GM11168 (cell line): ENCODE results near the gene LAMA4.

Experiments
- in situ Hi-C: fragments of 300-500 bp; cut with MboI; formaldehyde crosslinking; loops from one replicate; pipeline ENCODE4 v1.12.0; 2022; ENCODE audit warnings: low sequenced_read_pairs; ENCODE audit not compliant: unreplicated experiment

Gene LAMA4, protein sequence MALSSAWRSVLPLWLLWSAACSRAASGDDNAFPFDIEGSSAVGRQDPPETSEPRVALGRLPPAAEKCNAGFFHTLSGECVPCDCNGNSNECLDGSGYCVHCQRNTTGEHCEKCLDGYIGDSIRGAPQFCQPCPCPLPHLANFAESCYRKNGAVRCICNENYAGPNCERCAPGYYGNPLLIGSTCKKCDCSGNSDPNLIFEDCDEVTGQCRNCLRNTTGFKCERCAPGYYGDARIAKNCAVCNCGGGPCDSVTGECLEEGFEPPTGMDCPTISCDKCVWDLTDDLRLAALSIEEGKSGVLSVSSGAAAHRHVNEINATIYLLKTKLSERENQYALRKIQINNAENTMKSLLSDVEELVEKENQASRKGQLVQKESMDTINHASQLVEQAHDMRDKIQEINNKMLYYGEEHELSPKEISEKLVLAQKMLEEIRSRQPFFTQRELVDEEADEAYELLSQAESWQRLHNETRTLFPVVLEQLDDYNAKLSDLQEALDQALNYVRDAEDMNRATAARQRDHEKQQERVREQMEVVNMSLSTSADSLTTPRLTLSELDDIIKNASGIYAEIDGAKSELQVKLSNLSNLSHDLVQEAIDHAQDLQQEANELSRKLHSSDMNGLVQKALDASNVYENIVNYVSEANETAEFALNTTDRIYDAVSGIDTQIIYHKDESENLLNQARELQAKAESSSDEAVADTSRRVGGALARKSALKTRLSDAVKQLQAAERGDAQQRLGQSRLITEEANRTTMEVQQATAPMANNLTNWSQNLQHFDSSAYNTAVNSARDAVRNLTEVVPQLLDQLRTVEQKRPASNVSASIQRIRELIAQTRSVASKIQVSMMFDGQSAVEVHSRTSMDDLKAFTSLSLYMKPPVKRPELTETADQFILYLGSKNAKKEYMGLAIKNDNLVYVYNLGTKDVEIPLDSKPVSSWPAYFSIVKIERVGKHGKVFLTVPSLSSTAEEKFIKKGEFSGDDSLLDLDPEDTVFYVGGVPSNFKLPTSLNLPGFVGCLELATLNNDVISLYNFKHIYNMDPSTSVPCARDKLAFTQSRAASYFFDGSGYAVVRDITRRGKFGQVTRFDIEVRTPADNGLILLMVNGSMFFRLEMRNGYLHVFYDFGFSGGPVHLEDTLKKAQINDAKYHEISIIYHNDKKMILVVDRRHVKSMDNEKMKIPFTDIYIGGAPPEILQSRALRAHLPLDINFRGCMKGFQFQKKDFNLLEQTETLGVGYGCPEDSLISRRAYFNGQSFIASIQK (N-terminal part only)

DNA sequence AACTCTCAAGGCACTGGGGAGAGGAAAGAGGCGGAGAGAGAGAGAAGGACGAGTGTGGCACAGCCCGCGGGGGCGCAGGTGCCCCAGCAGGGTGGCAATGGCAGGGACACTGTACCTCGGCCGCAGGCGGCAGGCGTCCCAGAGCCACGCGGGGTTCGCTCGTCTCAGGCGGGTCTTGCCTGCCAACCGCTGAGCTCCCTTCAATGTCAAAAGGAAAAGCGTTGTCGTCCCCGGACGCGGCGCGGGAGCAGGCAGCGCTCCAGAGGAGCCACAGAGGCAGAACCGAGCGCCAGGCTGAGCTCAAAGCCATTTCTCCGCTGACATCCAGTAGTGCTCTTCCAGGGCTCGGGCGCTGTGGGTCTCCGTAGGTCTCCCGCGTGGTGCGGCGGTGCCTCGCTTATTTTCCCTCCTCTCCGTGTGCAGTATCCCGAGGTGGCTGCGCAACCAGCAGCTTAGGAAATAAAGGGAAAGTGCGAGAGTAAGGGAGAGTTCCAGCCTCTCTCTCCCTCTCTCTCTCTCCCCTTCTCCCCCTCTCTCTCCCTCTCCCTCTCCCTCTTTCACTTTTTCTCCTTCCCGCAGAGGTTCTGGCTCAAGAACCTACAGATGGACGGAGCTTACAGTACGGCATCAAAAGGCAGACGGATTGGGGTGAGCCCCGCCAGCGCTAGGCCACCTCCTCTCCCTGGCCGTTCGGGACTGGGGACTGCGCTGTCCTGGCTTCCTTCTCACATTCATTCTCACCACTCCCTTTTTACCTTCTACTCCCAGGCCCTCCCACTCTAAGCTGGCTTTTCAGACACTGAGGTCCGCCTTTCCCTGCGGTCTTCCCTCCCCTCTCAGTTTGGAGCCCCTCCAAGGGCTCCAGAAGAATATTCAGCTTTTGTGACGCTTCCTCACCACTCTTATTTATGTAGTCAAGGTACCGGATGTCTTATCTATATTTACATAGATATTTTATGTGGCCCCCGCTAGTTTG is at the start of gene LAMA4:
TSS of gene LAMA4 (minus strand) at position 727 of the 976 bp plus-strand sequence. CDS start at position 310, 417 bp downstream.
- in situ Hi-C loops: no loop called here

DNA sequence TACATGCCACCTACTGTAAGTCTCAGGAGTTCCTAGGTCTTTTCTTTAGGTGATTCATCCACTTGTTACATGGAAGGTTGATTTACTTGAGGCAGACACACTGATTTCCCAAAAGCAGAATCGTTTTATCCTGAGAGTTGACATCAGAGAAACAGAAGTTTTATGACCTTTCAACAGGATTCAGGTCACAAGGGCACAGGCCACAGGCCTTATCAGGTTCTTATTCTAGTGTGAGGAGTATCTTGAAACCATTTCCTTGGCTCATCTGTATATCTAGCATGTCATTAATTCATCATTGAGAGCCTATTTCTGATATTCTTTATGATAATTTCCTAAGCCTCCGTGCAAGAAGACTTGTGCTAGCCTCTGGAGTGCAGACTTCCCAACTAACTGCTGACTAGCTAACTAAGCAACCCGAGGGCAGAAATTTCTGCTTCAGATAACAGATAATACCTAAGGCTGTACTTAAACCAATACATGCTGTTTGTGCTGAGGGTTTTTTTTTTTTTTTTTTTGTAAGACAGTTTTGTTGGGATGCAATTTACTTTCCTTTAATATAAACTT is 47.9 kb upstream of the LAMA4 start:
- in situ Hi-C loops: loop anchor here (10.0 kb wide), 1 partner anchor 127 kb away; no protein-coding TSS in a partner anchor

DNA sequence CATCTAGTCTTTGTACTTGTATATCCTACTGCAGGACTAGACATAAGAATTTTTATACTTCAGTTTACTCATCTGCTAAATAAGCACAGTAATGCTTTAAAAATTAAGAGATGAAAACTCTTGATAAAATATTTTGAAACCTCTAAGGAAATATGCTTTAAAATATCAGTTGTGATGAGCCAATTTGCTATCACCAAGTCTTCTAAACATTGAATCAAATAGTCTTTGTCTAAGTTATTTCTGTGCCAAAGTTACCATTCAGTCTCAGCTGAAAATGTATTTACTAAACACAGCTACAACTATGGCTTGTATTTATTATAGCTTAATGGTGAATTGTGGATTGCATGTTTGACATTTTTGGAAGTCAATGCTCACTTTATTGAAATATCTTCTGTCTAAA is 46.5 kb upstream of the LAMA4 start:
- in situ Hi-C loops: loop anchor here (10.0 kb wide), 1 partner anchor 126 kb away; no protein-coding TSS in a partner anchor

DNA sequence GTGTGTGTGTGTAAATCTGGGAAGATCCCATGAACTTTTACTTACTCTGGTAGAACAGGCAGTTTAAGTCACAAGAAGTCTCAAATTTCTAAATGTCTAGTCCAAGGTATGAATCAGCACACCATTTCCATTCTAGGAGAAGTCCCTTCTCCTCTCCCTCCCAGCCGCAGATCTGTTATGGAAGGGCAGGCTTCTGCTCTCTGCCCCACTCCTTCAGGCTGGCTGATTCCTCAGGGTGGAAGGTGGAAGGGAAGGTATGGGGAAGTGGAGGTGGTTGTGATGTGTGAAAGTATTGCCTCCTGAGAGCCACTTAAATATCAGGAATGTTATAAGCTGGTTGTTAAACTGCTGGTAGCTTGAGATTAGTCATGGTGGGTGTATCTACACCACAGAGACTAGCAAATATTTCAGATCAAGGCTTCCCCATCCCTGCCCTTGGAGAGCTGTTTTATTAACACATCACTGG is 44.5 kb upstream of the LAMA4 start:
- in situ Hi-C loops: no loop called here

DNA sequence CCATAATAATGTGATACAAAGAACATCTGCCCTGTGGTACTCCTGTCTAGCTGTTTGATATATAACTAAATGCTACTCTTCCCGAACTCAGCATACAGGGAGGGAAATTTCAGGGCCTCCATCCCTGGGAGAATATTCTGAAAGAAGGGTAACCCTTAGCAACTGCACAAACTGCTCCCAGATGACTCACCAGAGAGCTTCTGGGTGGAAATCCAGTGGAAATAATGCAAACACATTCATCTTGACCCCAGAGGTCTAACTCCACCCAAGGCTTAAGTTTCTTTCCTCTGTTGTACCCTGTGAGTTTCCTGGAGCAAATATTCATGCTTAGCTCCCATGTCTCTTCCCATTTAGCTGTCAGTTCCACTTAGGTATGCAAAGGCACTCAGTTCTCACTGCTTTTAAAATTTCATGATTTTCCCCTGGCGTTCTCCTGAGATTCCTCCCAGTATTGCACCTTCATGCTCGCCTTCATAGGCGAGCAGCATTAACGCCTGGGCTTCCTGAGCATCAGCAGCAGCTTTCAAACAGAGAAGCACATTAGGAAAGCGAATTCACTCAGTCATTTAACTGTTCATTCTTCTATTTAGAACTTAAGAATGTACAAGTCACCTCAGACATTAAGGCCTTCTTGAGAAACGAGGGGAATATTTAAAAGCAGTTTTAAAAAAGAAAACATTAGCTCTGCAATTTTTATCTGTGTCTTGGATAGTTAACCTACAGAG is 43.8 kb upstream of the LAMA4 start:
- in situ Hi-C loops: no loop called here

DNA sequence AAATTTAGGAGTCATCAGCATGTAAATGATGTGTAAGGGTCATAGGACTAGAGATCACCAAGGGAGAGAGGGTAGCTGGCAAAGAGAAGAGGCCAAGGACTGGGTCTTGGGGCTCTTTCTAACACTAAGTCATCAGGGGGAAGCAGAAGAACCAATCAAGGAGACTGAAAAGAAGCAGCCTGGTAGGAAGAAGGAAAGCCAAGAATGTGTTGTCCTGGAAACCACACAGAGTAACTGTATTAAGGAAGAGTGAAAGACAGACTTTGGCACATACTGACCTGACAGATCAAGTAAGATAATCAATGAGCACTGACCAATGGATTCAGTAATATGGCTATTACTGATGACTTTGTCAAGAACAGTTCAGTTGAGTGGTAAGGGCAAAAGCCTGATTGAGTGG is 42.3 kb upstream of the LAMA4 start:
- in situ Hi-C loops: no loop called here

DNA sequence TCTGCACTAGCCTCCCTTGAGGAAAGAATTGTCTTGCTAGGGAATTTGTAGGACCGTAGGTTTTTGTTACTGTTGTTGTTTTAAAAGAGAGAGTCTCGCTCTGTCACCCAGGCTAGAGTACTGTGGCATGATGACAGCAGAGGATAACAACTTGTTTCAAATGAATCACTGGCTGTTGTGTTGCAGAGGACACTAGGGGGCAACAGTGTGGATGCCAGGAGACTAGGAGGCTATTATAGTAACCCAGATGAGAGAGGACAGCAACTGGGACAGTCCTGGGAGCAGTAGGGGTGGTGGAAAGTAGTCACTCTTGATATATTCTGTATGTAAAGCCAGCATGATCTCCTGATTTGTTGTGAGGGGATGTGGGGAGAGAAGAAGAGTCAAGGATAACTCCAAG is 41.8 kb upstream of the LAMA4 start:
- in situ Hi-C loops: no loop called here

DNA sequence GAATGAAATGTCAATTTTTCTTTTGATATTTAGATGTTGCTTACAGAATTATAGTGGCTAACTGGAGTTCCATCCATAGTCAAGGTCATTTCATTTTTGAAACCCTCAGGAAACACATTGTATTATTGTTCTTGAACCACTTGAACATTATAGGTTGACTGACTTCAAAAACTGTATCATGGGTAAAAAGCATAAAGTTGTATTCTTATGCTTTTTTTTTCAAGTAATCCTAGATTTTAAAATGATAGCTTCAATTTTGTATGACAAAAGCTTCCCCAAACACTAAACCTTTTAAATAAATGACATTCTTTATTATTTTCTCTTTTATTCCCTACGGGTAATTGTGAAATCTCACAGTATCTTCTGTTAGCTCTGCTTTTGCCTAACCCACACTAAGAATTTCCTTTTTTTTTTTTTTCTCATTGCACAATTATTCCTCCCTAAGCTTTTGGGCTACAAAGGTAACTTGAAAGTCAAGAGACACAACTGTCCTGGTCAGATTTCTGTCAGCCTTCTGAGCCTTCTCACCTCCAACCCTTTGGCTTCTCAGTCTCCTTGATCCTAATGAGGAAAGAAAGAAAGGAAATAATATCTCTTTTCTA is 36.9 kb upstream of the LAMA4 start:
- in situ Hi-C loops: no loop called here

DNA sequence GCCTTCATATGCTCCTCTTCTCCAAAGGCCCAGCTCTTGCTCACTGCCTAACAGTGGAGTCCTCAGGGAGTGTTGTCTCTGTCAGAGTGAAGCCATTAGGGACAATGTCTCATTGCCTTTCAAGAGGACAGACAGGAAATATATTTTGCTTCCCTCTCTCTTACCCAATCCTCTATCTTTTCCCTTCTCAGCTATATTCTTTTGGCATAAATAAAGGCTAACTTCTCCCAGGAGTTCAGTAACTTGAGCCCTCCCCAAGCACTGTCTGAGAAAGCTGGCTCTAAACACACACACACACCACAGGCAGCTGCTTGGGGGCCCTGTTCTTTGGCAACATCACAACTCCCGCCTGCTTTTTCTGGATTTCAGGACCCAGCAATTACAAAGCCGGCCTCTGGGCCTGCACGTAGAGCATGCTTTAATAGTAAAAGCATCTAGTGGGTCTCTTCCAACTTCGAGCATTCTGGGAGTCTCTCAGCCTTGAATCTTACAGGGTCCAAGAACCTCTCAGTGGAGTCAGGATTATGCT is 34.7 kb upstream of the LAMA4 start:
- in situ Hi-C loops: no loop called here

DNA sequence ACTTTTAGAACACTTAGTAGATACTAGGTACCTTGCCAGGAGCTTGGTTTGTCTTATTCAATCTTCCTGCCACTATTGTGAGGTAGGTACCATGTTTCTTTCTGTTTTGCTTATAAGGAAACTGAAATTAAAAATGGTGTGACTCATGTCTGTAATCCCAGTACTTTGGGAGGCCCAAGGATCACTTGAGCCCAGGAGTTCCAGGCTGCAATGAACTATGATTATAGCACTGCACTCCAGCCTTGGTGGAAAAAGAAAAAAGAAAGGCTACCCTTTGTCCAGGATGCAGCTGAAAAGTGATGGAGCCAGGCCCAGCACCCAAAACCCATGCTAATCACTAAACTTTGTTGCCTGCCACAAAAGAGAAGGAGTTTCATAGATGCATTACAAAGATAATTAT is 34.1 kb upstream of the LAMA4 start:
- in situ Hi-C loops: no loop called here

DNA sequence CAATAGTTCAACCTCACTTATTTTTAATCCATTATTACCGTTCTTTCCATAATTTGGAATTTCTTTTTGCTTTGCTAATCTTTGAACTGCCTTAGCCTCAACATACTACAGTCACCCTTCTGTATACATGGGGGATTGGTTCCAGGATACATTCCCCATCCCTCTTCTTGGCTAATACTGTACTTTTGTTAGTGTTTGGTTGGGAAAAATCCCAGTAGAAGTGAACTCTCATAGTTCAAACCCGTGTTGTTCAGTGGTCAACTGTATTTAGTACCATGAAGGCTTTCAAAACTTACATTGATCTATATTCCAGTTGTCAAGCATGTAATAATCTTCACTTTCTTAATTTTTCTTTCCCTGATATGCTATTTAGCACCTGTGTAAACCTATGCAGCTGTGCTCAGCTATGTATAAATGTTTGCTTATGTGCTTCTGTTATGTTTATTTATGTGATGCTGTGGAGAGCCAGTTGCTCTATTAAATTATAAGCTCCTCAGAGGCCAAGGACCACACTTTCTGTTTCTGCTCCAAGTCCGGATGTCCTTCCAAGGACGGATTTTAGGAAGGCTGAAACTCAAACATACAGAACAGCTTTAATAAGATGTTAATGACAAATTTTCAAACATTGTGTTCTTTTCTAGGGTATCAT is 33.3 kb upstream of the LAMA4 start:
- in situ Hi-C loops: no loop called here

DNA sequence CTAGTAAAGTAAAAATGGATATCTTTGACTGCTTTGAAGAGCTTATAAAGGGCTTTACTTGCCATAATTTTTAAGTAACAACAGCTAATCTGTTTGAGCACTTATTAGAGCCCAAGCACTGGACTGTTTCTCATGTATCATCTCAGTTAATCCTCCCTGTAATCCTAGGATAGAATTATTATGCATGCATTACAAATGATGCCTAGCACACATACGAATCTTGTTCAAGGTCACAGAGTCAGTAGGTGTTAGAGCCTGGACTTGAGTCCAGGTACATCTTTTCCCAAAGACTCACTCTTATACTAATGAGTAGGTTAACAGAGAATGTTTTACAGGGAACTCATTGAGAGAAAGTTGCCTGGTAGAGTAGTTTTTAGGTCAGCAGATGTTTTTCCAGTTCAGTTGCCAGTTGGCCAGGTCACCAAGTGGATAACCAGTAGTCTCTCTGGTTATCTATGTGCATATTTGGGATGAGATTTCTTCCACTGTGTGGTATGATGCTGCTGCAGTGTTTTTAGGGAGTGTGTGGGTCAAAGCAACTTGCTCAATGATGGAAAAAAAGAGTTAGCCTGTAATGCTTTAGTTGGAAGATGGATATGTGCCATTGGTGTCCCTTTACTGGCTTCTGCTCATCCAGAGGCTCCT is 32.3 kb upstream of the LAMA4 start:
- in situ Hi-C loops: no loop called here

DNA sequence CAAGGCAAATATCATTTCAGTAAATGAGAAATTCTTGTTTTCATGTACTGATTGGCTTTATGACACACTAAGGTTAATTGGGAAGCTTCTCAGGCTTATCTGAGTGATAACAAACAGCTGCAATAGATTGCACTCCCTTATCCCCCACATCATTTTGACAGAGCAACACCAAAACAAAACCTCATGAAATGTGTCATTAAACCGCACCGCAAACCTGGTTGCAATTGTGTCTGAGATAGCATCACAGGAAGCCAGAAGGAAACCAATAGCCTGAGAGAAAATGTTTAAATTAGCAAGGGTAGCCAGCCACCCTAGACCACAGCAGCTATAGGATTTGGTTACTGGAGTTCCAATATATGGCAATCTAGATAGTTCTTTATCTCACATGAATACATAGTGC is 31.6 kb upstream of the LAMA4 start:
- in situ Hi-C loops: no loop called here

DNA sequence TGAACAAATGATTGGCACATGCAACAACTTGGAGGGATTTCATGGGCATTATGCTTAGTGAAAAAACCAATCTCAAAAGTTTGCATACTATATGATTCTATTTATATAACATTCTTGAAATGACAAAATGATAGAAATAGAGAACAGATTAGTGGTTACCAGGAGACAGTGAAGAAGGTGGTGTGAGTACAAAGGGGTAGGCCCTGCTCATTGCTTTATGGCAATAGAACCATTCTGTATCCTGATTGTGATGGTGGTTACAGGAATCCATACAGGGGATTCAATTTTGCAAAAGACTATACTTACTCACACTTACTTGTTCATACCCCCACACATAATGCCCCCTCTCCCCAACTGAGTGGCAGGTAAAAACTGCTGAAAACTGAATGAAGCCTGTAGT is 30.2 kb upstream of the LAMA4 start:
- in situ Hi-C loops: no loop called here

DNA sequence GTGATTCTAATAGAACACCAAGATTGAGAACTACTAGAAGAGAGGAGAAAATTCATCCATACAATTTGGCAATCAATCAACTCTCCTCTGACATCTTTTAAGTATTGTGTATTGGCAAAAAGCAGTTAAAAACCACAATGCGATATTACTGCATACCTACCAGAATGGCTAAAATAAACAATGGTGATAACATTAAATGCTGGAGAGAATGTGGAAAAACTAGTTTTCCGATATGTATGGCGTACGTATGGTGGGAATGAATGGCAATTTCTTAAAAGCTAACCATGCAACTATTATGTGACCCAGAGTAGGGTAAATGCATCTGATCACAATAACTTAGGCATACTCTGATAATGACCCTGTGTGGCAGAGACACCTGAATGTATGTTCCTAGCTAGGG is 29.3 kb upstream of the LAMA4 start:
- in situ Hi-C loops: no loop called here

DNA sequence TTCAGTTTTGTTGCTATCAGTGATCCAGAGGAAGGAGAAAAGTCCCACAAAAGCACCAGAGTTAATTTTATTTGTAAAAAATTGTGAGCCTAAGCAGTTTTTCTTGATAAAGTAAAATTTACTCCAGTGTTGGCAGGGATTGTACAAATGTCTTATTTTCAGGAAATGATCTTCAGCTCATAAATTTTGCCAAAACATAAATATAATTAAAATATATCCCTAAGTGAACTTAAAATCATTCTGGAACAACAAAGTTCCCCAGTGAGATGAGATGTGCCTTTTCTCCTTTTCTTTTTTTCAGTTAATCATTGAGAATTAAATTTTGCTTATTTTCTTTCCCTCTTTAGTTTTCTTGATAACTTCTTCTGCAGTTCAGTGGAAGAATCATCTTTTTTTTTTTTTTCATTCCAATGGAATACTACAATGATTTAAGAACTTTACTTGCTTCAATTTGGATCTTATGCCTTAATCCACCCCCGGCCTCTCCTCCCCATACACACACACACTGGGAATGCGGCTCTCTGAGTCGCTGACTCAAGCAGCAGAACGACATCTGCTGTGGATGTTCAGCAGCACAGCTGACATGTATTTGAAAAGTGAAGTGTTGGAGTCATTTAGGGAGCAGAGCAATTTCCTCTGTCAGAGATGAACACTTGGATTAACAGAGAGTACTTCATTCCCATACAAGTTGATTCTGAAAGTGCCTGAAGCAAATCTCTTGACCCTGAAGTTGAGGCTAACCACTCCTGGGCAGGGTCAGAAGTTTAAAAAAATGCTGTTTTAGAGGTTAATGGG is 27.7 kb upstream of the LAMA4 start:
- in situ Hi-C loops: no loop called here
